Measurements from ENCODE around the gene WNT5B.

Gene WNT5B

GRCh38 chr12:1630827-1631591 is 2.0 kb downstream of the WNT5B start:
- no peak for DNase-seq

- DNase-seq, result no peak
Observed at GRCh38 chr12:1632702-1633101, 3.7 kb downstream of the WNT5B start.

GRCh38 chr12:1633459-1633858 is 4.4 kb downstream of the WNT5B start:
- no peak for DNase-seq

- DNase-seq, result no peak
Observed at GRCh38 chr12:1634149-1634548, 5.1 kb downstream of the WNT5B start.

GRCh38 chr12:1634590-1635191 is 5.7 kb downstream of the WNT5B start:
- DNase-seq, result peak; percentile 38 to 64

GRCh38 chr12:1635301-1636095 is 6.5 kb downstream of the WNT5B start:
- DNase-seq, result no peak

GRCh38 chr12:1638203-1638602 is 9.2 kb downstream of the WNT5B start:
- DNase-seq, result no peak

- no peak for DNase-seq
Observed at GRCh38 chr12:1639538-1639937, 10.5 kb downstream of the WNT5B start.

- no peak for DNase-seq
Observed at GRCh38 chr12:1640328-1641234, 11.6 kb downstream of the WNT5B start.

GRCh38 chr12:1642513-1642912 is 13.5 kb downstream of the WNT5B start:
- DNase-seq, result no peak

GRCh38 chr12:1643043-1643442 is 14.0 kb downstream of the WNT5B start:
- DNase-seq, result no peak

- no peak for DNase-seq
Observed at GRCh38 chr12:1643905-1644533, 15.0 kb downstream of the WNT5B start.

- DNase-seq, result no peak
Observed at GRCh38 chr12:1644534-1645438, 15.8 kb downstream of the WNT5B start.

- no peak for DNase-seq
Observed at GRCh38 chr12:1645819-1646218, 16.8 kb downstream of the WNT5B start.

- no peak for DNase-seq
Observed at GRCh38 chr12:1646569-1647284, 17.7 kb downstream of the WNT5B start.

GRCh38 chr12:1647285-1647669 is 18.2 kb downstream of the WNT5B start:
- DNase-seq, result no peak

GRCh38 chr12:1650260-1650977 is 21.4 kb downstream of the WNT5B start:
- no peak for DNase-seq

GRCh38 chr12:1650978-1651361 is 21.9 kb downstream of the WNT5B start:
- DNase-seq, result no peak

GRCh38 chr12:1651946-1652345 is 22.9 kb downstream of the WNT5B start:
- no peak for DNase-seq
